GM12872 (cell line): ENCODE results near the gene KCNH4.
A peak's percentile ranks its signal among the peaks of the same experiment; 100 is the strongest.

Experiments used
- TF ChIP-seq, protein P1 (sequence below): IDR thresholded peaks from 3 replicates; pipeline ENCODE4 v1.5.1; 2011; ENCODE audit warnings: low read depth, mild to moderate bottlenecking, low read length, moderate library complexity; ENCODE audit not compliant: insufficient read depth

Gene KCNH4

DNA sequence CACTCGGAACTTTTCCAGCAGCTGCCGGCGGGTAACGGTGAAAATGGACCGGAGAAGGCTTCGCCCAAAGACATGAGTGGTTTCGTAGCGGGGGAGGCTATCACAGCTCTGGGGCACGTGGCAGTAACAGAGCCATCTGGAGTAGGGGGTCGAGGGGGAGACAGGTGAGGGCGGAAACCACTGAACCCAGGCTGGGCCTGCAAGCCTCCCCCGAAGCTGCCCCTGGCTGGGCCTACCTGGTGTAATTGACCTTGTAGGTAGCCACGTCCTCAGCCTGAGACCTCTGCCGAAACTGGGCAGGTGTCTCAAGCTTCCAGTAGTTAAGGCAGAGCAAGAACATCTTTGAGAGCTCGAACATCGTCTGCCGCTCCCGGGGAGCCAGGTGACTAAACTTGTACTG is 61.6 kb downstream of the KCNH4 start:
- TF ChIP-seq, protein P1, sequence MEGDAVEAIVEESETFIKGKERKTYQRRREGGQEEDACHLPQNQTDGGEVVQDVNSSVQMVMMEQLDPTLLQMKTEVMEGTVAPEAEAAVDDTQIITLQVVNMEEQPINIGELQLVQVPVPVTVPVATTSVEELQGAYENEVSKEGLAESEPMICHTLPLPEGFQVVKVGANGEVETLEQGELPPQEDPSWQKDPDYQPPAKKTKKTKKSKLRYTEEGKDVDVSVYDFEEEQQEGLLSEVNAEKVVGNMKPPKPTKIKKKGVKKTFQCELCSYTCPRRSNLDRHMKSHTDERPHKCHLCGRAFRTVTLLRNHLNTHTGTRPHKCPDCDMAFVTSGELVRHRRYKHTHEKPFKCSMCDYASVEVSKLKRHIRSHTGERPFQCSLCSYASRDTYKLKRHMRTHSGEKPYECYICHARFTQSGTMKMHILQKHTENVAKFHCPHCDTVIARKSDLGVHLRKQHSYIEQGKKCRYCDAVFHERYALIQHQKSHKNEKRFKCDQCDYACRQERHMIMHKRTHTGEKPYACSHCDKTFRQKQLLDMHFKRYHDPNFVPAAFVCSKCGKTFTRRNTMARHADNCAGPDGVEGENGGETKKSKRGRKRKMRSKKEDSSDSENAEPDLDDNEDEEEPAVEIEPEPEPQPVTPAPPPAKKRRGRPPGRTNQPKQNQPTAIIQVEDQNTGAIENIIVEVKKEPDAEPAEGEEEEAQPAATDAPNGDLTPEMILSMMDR, result no peak

DNA sequence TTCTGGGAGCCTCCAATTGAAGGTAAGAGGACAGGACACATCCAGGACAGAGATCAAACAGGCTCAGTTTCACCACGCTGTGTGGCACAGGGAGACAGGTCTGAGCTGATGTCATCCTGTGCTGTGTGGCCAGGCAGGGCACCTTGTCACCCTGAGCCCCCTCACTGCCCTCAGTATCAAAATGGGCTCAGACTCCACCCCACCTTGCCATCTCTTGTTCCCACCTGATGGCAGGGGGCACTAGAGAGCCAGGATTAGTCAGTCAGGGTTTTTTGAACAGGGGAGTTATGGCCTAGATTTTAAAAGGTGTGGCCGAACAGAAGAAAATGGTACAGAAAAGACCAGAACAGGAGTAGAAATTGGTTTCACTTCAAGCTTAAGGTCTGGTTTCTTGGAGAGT is 62.4 kb downstream of the KCNH4 start:
- TF ChIP-seq, protein P1, result peak; percentile 62

DNA sequence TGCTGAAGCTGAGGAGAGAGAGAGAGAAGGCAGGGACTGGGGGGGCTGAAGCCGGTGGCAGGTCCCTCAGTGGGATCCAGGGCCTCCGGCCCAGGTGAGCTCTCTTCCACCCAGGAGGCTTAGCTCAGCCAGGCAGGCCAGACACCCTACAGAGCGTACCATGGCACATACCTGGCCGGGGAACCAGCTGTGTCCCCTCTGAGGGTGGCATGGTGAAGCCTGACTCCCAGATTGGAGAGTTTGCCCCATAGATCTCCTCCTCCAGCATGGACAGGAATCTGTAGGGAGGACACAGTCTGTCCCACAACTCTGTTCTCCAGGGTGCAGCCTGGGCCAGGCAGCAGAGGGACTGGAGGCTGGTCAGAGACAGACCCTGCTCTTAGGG is 62.8 kb downstream of the KCNH4 start:
- TF ChIP-seq, protein P1, result no peak

DNA sequence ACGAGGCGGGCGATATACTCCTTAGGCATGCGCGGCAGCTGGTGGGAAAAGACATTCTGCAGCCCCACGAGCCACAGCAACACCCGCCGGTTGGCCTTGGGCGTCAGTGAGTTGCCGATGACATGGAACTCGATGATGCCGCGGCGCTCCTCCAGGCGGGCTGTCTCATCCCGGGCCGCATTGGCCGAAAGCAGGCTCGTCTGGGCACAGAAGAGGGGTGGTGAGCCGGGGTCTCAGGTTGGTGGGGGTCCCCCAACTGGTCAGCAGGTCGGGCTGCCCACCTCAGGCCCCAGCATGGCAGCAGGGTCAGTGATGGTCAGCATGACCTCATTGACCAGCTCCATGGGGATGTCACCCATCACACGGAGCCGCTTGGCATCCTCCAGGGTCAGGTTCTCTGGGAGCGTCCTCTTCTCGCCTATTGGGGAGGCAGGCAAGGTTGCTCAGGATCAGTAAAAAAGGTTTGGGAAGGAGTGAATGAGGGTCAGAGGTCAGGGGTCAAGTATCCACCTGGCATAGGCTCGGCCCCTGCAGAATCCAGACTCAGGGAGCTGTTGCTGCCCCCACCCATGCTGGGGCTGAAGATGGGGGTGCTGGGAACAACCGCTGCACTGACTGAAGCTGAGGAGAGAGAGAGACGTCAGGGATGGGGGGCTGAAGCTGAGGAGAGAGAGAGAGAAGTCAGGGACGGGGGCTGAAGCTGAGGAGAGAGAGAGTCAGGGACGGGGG is 63.4 kb downstream of the KCNH4 start:
- TF ChIP-seq, protein P1, result no peak

DNA sequence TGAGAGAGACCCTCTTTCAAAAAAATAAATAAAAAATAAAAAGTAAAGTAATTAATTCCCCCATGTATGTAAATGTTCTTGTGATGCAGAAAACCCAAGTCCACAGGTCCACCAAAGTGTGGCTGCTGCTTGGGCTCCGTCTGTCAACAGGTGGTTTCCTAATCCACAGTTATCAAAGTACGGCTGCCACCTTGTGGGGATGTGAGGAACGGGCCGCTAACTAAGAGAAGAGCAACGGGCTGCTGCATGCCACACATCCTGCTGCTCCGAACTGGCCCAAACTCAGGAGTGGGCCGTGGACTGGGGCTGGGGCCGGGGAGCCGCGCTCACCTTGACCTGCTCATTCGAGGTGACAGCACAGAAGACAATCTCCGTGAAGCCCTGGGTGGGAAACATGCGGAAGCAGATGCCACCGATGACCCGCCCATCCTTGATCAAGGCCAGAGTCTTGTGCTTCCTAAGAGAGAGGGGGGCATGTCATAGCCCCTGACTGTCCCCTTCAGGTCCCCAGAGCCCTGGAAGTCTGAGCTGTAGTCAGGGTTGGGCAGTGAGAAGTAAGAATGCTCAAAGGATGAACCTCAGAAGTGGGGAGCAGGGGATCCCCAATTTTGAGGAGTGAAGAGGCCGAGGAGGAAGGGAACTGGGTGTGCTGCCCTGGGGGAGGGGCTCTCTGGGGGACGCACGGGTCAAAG is 64.1 kb downstream of the KCNH4 start:
- TF ChIP-seq, protein P1, result peak; percentile 79

DNA sequence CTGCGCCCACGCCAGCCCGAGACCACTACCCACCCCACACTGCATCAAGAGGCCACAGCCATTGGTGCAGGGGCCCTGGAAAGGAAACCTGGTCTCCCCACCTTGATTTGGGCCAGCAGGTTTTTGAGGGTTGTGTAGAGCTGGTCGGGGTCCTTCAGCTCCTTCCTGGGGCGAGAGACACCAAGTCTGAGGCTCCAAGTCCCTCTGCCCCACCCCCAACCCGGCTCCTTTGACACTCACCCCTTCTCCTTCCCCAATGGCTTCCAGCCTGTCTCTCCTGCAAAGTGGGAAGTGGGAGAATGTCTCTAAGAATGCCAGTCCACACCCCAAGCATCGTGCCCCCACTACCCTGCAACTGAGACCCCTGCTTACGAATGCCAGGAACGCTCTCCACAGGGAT is 66.8 kb downstream of the KCNH4 start:
- TF ChIP-seq, protein P1, result no peak

DNA sequence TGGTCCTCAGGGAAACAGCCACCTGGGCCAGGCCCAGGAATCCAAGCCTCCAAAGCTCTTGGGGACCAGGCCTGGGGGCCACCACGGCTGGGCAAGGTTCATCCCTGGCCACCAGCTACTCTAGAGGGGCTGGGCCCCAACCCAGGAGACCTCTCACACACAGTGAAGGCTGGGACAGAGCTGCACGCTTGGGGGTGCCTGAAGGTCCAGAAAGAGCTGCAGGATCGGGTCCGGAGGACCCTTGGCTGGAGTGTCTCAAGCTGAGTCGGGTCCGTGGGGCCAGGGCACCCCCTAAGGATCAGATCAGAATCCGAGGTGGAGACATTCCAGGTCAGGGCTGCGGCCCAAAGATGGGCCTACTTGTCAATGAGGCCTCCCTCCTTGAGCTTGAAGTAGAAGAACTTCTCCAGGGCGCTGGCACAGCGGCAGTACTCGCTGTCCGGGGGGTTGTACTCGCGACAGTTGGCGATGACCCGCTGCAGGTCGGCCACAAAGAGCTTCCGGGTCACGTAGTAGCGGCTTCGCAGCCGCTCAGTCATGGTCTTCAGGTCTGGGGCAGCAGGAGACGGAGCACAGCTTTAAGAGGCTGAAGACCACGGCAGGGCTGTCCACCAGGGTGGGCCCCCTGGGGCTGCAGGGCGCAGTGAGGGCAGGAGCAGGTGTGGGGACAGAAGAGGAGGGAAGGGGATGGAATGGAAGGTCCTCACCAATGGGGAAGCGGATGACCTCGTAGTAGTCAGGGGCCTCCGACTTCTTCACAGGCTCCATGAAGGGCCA is 67.5 kb downstream of the KCNH4 start:
- TF ChIP-seq, protein P1, result no peak
